HG02973 (cell line): ENCODE measurements around the gene HEXD.

Experiments
- ATAC-seq: cut with Tn5 transposase; IDR thresholded peaks from one replicate; pipeline ENCODE4 v1.9.1; 2021; ENCODE audit warnings: moderate library complexity; ENCODE audit not compliant: unreplicated experiment

HEXD gene

GRCh38 chr17:82414548-82415281, 3.4 kb upstream of the HEXD start:
- no peak for ATAC-seq

DNA sequence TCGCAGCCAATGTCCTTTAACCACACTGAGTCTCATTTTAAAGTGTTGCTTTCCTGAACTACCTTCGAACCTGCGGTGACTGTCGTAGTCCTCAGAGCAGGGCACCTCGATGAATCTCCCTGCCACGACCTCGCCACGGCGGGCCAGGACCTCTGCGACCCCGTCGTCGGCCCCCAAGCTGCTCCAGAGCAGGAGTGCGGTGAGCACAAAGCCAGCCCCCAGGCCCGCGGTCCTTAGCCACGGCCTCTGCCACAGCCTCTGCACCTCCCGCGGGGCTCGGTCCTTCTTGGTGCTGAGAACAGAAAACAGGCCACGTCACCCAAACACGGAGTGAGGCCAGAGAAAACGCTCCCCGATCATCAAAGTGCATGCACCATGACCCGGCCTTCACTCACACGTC, 2.8 kb upstream of the HEXD start:
- no peak for ATAC-seq

GRCh38 chr17:82415786-82416185, 2.4 kb upstream of the HEXD start:
- no peak for ATAC-seq

DNA sequence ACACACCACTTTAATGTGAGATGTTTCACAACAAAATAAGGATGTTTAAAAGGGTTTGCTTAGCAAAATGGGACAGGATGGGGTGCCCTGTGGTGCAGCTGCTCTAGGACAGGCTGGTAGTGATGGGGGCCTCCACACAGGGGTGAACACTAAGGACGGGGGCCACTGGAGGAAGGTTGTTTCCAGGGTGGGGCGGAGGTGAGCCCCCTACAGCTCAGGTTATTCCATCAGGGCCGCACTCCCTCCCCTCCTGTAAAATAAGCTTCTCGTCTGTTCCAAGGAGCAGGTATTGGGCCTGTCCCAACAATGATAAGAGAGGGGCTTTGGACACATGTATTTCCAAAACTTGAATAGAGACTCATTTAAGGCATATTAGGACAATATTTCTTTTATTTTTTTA, 1.9 kb upstream of the HEXD start:
- ATAC-seq: no peak

GRCh38 chr17:82416771-82417170, 1.4 kb upstream of the HEXD start:
- no peak for ATAC-seq

DNA sequence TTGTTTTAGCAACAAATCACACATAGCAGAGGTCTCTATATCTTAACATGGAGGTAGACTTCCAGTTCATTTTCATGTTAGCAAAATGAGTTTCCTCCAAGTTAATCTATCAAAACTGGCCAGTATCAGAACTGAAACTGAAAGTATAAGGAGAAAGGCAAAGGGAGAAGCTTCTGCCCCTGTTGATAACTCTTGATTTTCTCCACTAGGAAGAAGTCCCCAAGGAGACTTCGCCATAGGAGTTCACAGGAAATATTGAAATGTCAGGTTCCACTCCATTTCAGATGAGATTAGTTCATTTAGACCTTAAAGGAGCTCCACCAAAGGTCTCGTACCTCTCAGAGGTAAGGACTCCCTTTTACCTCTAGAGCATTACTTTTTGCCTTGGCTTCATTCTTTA, 1.4 kb downstream of the HEXD start:
- ATAC-seq: no peak

- no peak for ATAC-seq
Measured at GRCh38 chr17:82424001-82424862, 6.1 kb downstream of the HEXD start.

- no peak for ATAC-seq
Measured at GRCh38 chr17:82424863-82425159, 6.7 kb downstream of the HEXD start.

- no peak for ATAC-seq
Measured at GRCh38 chr17:82428546-82428945, 10.4 kb downstream of the HEXD start.

- no peak for ATAC-seq
Measured at GRCh38 chr17:82429824-82430223, 11.7 kb downstream of the HEXD start.

DNA sequence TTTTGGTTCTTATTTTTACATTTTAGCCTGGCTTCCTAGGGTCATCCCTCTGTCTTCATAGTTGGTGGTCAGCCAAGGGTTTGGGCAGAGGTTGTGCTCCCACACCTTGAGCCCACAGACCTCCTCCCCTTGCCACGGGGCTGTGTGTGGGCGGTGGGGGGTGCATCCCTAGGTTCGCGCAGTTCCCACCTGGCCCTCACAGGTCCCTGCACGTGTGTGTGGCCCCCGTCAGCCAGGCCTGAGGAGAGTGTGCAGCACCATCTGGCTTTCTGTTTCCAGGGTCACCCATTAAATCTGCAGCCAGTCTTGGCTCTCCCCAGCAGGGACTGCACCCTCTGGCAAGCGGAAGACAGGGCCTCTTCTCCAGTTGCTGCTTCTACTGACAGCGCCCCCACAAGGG, 13.9 kb downstream of the HEXD start:
- no peak for ATAC-seq

DNA sequence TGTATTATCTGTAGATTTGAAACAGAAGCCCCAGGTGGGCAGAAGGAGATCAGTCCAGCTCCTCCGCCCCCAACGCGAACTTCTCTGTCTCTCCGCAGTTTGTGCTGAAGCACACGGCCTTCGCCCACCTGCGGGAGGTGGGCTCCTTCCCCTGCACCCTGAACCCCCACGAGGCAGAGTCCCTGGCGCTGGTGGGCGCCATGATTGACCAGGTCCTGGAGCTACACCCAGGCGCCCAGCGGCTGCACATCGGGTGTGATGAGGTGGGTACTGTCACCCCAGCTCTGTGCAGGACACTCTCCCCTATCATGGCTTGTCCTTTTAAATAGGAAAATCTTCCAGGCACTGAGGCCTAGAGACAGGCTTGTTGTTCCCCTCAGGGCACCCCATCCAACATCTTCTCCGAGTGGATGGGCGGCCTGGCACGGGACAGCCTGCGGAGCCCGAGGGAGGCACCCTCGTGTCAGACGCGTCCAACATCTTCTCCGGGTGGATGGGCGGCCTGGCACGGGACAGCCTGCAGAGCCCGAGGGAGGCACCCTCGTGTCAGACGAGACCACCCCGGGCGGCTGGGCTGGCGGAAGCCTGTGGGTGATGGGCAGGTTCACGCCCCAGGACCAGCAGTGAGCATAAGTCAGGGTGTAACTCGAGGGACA, 15.5 kb downstream of the HEXD start:
- no peak for ATAC-seq

DNA sequence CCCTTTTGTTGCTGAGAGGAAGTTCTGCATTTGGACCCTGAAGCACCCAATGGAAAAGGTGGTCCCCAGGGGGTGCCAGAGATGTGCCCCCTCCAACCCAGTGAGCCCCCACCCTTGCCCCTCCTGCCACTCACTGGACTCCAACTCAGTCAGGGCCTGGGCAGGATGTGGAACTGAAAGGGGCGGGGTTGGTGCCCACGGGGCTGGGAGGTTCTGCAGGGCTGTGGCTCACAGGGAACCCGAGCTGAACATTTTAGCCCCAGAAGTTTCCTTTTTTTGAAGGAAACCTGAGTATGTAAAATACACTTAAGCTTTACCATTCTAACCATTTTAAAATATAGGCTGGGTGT, 16.0 kb downstream of the HEXD start:
- no peak for ATAC-seq

GRCh38 chr17:82435103-82435502, 17.0 kb downstream of the HEXD start:
- ATAC-seq: no peak

DNA sequence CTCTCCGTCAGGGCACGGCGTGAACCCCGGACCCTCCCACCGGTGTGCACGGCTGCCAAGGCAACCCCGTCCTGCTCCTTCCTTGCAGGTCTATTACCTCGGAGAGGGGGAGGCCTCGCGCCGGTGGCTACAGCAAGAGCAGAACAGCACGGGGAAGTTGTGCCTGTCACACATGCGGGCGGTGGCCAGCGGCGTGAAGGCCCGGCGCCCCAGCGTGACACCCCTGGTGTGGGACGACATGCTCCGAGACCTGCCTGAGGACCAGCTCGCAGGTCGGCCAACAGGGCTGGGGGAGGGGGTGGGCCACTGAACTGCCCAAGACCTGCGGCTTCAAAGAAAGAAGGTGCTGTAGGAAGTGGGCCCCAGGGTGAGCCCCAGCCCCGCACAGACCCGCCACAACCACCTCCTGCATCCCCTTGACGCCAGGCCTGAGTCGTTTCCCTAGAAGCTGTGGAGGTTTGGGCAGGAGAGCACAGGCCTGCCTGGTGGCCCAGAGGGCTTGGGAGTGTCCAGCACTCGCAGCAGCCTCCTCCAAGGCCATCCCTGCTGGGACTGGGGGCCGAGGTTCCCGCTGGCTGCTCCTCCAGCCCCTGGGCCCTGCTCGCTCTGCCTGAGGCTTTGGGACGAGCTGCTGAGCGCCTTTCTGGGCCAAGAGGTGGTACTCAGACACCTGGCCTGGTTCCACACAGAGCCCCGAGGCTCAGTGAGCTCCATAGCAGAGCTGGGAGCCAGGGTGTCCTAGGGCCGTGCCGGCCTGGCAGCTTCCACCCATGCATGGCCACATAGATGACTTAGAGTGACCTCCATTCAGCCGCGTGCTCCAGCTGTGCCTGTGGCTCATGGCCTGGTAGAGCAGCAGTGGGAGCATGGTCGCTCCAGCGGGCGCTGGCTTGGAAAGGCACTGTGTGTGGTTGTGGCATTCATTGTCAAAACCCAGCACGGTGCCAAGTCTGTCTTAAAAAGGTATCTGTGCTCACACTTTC, 17.7 kb downstream of the HEXD start:
- ATAC-seq: no peak

- no peak for ATAC-seq
Measured at GRCh38 chr17:82436601-82437324, 18.6 kb downstream of the HEXD start.

- no peak for ATAC-seq
Measured at GRCh38 chr17:82437325-82437668, 19.1 kb downstream of the HEXD start.

- no peak for ATAC-seq
Measured at GRCh38 chr17:82438401-82439193, 20.4 kb downstream of the HEXD start.

- ATAC-seq: no peak
Measured at GRCh38 chr17:82439194-82439828, 21.2 kb downstream of the HEXD start.
